Activated CD8-positive, alpha-beta memory T cell treated with anti-CD3 and anti-CD28 coated beads, Interleukin-2, amount 50 U/mL, for 4 hours (primary cell): ENCODE results near the gene ABCG1.

Experiments
- DNase-seq: peaks from one replicate; pipeline ENCODE4 v3.0.0-alpha.2; 2020

The ABCG1 gene

GRCh38 chr21:42193131-42193671 lies 25.7 kb upstream of the ABCG1 start:
- DNase-seq, result peak; percentile 65

- no peak for DNase-seq
These were observed 25.2 kb upstream of the ABCG1 start for GRCh38 chr21:42193721-42194120.

- no peak for DNase-seq
These were observed 24.1 kb upstream of the ABCG1 start for GRCh38 chr21:42194863-42195262.

GRCh38 chr21:42195378-42196031 lies 23.4 kb upstream of the ABCG1 start:
- DNase-seq, result no peak

GRCh38 chr21:42198929-42199867 lies 19.7 kb upstream of the ABCG1 start:
- DNase-seq, result no peak

- DNase-seq, result no peak
These were observed 19.0 kb upstream of the ABCG1 start for GRCh38 chr21:42199868-42200463.

GRCh38 chr21:42200906-42201614 lies 17.9 kb upstream of the ABCG1 start:
- DNase-seq, result no peak

- DNase-seq, result no peak
These were observed 17.3 kb upstream of the ABCG1 start for GRCh38 chr21:42201615-42202161.

- no peak for DNase-seq
These were observed 16.6 kb upstream of the ABCG1 start for GRCh38 chr21:42202321-42202720.

GRCh38 chr21:42203321-42203720 lies 15.6 kb upstream of the ABCG1 start:
- DNase-seq, result no peak

- DNase-seq, result no peak
These were observed 15.0 kb upstream of the ABCG1 start for GRCh38 chr21:42203936-42204335.

- no peak for DNase-seq
These were observed 11.5 kb upstream of the ABCG1 start for GRCh38 chr21:42207426-42207825.

- DNase-seq, result no peak
These were observed 10.9 kb upstream of the ABCG1 start for GRCh38 chr21:42208036-42208435.

- no peak for DNase-seq
These were observed 10.0 kb upstream of the ABCG1 start for GRCh38 chr21:42208801-42209490.

GRCh38 chr21:42209801-42210479 lies 9.0 kb upstream of the ABCG1 start:
- DNase-seq, result no peak

GRCh38 chr21:42212266-42212665 lies 6.7 kb upstream of the ABCG1 start:
- no peak for DNase-seq

- no peak for DNase-seq
These were observed 5.7 kb upstream of the ABCG1 start for GRCh38 chr21:42213082-42213774.

GRCh38 chr21:42214081-42214750 lies 4.7 kb upstream of the ABCG1 start:
- no peak for DNase-seq

- DNase-seq, result no peak
These were observed 4.0 kb upstream of the ABCG1 start for GRCh38 chr21:42214921-42215320.
